ENCODE results near the gene DDHD1.
"Not testable (repeated sequence)": the region's sequence is repeated elsewhere in the genome, so short reads cannot be mapped to it uniquely, and the experiment has no call there.

Gene DDHD1

DNA sequence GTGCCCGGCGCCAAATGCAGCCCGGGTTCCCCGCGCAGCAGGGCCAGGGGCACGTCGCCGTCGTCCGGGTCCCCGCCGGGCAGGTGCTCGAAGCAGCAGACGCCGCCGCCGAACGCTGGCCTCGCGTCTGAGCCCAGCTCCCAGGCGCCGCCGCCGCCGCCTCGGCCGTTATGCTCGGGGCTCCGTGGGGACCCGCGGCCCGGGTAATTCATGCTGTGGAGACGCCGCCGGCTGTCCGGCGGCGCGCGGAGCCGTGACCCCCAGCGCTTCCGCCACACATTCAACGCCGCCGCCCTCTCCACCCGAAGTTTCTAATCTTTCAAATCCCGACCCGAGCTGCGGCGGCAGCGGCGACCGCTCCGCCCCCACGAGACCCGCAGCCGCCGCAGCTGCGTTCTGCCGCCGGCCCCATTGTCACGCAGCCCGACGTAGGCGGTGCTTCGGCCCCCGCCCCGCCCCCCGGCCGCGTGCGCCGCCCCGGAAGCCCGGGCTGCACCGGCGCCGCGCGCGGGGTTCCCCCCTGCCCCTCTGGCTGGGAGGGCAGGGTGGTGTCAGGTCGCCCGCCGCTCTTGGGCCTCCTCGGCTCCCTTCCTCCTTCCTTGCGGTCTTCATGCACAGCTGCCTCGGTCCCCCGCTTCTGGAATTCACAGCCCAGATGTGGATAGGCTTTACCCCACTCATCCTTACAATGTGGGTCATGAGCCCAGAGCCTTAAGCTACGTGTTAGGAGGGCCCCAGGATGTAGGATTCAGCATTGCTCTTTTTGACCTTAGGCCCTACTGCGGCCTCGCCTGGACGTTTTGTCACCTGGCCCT, at the start of gene DDHD1:
Gene DDHD1 (minus strand): TSS at position 437 of the 815 bp plus-strand sequence. CDS start 225 bp downstream, at position 212.
- WGBS (ENCODE audit: insufficient coverage, insufficient read length), result no CpG with 5 or more reads among the region's 93 CpGs
- no peak for DNase-seq (ENCODE audit: low read depth, low spot score)
- no peaks in the 10 kb centered on the region for H3K9me3 ChIP-seq (ENCODE audit: control insufficient read depth, insufficient read depth, low read length)
- H3K27me3 ChIP-seq (ENCODE audit: control insufficient read depth, insufficient read depth, low read length), result no peaks in the 10 kb centered on the region; the same call in 1 of the 2 replicates
- H3K4me3 ChIP-seq (ENCODE audit: low read length), result peak within 1 kb of the TSS; percentile 78
- no peak within 1 kb of the TSS for H3K27ac ChIP-seq (ENCODE audit: low read length)
- H3K36me3 ChIP-seq (ENCODE audit: control insufficient read depth, insufficient read depth, low read length), result no peaks in the 10 kb centered on the region
- H3K4me1 ChIP-seq (ENCODE audit: control insufficient read depth, insufficient read depth, low read length), result no peaks in the 10 kb centered on the region

DNA sequence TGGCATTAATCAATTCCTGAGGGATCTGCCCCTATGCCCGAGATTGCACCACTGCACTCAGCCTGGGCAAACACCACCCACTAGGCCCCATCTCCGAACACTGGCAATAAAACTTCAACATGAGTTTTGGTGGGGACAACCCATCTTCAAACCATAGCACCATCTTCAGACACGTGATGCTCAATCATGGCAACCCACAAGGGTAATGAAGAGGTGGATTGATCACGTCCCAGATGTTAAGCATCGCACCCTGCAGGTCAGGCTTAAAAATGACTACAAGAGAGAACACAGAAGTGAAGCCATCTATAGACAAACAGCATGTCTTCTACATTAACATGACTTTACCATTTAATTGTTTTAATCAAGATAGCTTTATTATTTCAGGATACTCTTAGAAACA, 42.8 kb upstream of the DDHD1 start:
- Histone ChIP-seq H3K27me3 (ENCODE audit: control insufficient read depth, insufficient read depth, low read length) (no peaks in the 10 kb centered on the region), H3K27ac (ENCODE audit: low read length) (no peak overlapping the region), H3K9me3 (ENCODE audit: control insufficient read depth, insufficient read depth, low read length) (no peaks in the 10 kb centered on the region), H3K4me1 (ENCODE audit: control insufficient read depth, insufficient read depth, low read length) (no peaks in the 10 kb centered on the region), H3K36me3 (ENCODE audit: control insufficient read depth, insufficient read depth, low read length) (no peaks in the 10 kb centered on the region), H3K4me3 (ENCODE audit: low read length) (no peak overlapping the region)
- DNase-seq (ENCODE audit: low read depth, low spot score), result no peak
- WGBS (ENCODE audit: insufficient coverage, insufficient read length), result no CpG with 5 or more reads among the region's 5 CpGs

DNA sequence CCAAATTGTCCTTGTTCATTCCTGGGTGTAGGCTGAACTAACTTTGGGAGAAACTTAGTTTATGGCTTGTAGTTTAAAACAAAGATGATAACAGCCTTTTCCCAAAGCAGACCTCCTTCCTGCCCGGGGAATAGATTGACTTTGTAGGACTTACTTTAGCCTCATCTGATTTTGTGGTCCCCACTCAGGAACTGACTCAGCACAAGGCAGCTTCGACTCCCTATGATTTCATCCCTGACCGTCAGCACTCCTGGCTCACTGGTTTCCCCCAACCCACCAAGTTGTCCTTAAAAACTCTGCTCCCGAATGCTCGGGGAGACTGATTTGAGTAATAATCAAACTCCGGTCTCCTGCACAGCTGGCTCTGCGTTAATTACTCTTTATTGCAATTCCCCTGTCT, 40.1 kb upstream of the DDHD1 start:
- Histone ChIP-seq H3K27ac (ENCODE audit: low read length) (no peak overlapping the region), H3K36me3 (ENCODE audit: control insufficient read depth, insufficient read depth, low read length) (no peaks in the 10 kb centered on the region), H3K27me3 (ENCODE audit: control insufficient read depth, insufficient read depth, low read length) (no peaks in the 10 kb centered on the region), H3K4me3 (ENCODE audit: low read length) (no peak overlapping the region), H3K4me1 (ENCODE audit: control insufficient read depth, insufficient read depth, low read length) (no peaks in the 10 kb centered on the region), H3K9me3 (ENCODE audit: control insufficient read depth, insufficient read depth, low read length) (no peaks in the 10 kb centered on the region)
- WGBS (ENCODE audit: insufficient coverage, insufficient read length), result no CpG with 5 or more reads among the region's 7 CpGs
- DNase-seq (ENCODE audit: low read depth, low spot score), result no peak

DNA sequence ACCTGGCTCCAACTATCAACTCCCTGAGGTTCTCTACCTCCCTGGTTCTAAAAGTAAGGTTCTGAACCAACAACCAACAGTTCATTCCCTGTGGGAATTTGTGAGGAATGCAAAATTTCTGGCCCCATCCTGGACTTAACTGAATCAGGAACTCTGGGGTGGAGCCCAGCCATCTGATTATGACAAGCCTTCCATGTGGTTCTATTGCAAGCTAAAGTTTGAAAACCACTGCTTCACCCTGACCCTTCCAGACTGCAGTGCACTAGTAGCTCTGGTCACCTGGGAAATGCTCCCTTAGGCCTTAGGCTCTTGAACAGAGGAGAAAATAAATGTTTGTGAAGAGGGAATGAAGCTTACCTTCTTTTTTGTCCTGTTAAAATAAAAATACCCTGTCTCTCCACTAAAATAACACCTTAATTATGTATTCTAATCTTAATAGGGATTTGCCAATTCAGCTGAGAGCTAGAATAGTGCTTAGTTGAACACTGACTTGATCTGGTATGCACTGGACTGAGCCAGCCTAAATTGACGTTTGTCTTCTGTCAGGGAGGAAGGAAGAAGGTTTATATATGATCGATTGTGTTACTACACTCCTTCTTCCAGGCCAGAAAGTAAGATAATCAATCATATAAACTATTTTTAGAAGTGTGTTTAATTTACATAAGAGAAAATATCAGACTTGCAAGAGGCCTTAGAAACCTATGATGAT, 39.1 kb upstream of the DDHD1 start:
- H3K9me3 ChIP-seq (ENCODE audit: control insufficient read depth, insufficient read depth, low read length), result no peaks in the 10 kb centered on the region
- no peak for DNase-seq (ENCODE audit: low read depth, low spot score)
- H3K27me3 ChIP-seq (ENCODE audit: control insufficient read depth, insufficient read depth, low read length), result no peaks in the 10 kb centered on the region
- H3K4me1 ChIP-seq (ENCODE audit: control insufficient read depth, insufficient read depth, low read length), result no peaks in the 10 kb centered on the region
- WGBS (ENCODE audit: insufficient coverage, insufficient read length), result no CpG with 5 or more reads among the region's 2 CpGs
- no peak overlapping the region for H3K27ac ChIP-seq (ENCODE audit: low read length)
- no peaks in the 10 kb centered on the region for H3K36me3 ChIP-seq (ENCODE audit: control insufficient read depth, insufficient read depth, low read length)
- no peak overlapping the region for H3K4me3 ChIP-seq (ENCODE audit: low read length)

DNA sequence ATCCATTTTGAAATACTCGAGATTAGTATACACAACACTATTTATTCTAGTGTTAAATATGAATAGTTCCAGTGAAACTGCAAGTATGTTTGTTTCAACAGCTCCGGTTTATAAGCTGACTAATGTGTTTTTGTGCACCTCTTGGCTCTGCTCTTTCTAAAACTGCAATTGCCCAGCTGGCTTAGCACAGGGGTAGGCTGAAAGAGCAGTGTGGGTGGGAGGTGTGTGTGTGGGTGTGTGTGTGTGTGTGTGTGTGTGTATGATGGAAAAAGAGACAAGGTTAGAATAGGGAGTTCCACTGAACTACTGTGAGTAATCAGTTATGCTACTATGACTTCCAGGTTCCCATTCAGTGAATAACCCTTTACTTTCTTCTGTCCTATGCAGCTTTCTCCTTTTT, 37.8 kb upstream of the DDHD1 start:
- Histone ChIP-seq H3K36me3 (ENCODE audit: control insufficient read depth, insufficient read depth, low read length) (no peaks in the 10 kb centered on the region), H3K27me3 (ENCODE audit: control insufficient read depth, insufficient read depth, low read length) (no peaks in the 10 kb centered on the region), H3K9me3 (ENCODE audit: control insufficient read depth, insufficient read depth, low read length) (no peaks in the 10 kb centered on the region), H3K4me3 (ENCODE audit: low read length) (no peak overlapping the region), H3K27ac (ENCODE audit: low read length) (no peak overlapping the region), H3K4me1 (ENCODE audit: control insufficient read depth, insufficient read depth, low read length) (no peaks in the 10 kb centered on the region)
- DNase-seq (ENCODE audit: low read depth, low spot score), result no peak
- no CpG with 5 or more reads among the region's 2 CpGs for WGBS (ENCODE audit: insufficient coverage, insufficient read length)

DNA sequence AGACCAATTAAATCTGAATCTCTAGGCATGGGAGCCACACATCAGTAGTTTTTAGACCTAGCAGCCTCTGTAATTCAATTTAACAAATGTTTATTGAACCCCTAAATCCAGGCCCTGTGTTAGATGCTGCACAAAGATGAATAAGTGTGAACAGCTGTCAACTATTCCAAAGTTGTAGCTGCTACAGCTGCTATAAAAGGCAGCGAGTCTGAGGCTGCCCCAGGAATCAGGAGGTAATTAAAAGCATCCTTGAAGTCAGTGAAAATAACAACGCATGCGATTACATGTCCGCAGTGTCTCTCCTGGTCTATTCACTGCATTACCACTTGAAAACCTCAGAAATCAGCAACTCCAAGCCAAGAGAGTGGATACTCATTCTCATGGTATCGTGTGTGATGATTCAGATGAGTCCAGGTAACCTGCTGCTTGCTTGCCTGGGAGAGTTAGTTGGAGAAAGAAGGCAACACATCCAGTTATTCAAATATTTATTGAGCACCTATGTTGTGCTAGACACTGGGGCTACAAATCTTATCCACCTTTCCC, 34.9 kb upstream of the DDHD1 start:
- Histone ChIP-seq H3K27ac (ENCODE audit: low read length) (no peak overlapping the region), H3K9me3 (ENCODE audit: control insufficient read depth, insufficient read depth, low read length) (no peaks in the 10 kb centered on the region), H3K36me3 (ENCODE audit: control insufficient read depth, insufficient read depth, low read length) (no peaks in the 10 kb centered on the region), H3K4me1 (ENCODE audit: control insufficient read depth, insufficient read depth, low read length) (no peaks in the 10 kb centered on the region), H3K4me3 (ENCODE audit: low read length) (no peak overlapping the region), H3K27me3 (ENCODE audit: control insufficient read depth, insufficient read depth, low read length) (no peaks in the 10 kb centered on the region)
- no CpG with 5 or more reads among the region's 5 CpGs for WGBS (ENCODE audit: insufficient coverage, insufficient read length)
- DNase-seq (ENCODE audit: low read depth, low spot score), result no peak

DNA sequence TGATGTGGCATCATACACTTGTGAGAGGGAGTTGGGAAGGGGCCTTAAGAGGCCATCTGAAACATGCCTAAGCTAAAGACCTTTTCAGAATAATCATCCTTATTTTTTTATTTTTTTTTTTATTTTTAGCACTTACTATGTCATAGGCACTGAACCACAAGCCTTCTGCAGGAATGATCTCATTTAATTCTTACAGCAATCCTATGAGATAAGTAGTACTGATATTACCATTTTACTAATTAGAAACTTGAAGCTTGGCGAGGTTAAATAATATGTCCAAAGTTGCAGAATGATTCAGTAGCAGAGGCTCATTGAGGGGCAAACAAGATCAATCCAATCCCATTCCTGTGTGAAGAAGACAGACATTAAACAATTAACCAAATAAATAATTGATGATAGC, 33.4 kb upstream of the DDHD1 start:
- Histone ChIP-seq H3K27ac (ENCODE audit: low read length) (no peak overlapping the region), H3K27me3 (ENCODE audit: control insufficient read depth, insufficient read depth, low read length) (no peaks in the 10 kb centered on the region), H3K4me3 (ENCODE audit: low read length) (no peak overlapping the region), H3K9me3 (ENCODE audit: control insufficient read depth, insufficient read depth, low read length) (no peaks in the 10 kb centered on the region), H3K4me1 (ENCODE audit: control insufficient read depth, insufficient read depth, low read length) (no peaks in the 10 kb centered on the region), H3K36me3 (ENCODE audit: control insufficient read depth, insufficient read depth, low read length) (no peaks in the 10 kb centered on the region)
- no peak for DNase-seq (ENCODE audit: low read depth, low spot score)
- no CpG with 5 or more reads among the region's 1 CpG for whole genome bisulfite sequencing (ENCODE audit: insufficient coverage, insufficient read length)

DNA sequence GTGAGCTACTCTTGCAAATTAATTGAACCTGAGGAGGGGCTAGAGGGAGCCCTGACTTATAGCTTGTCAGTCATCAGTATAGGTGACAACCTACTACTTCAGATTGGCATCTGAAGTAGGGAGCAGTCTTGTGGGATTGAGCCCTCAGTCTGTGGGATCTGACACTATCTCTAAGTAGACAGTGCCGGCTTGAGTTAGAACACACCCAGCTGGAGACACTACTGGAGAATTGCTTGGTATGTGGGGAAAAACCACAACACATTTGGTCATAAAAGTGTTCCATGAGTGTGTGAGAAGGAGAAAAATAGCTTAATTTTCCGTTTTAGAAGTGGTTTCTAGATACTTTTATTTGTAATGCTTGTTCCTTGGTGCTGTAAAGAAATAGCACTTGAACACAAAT, 30.5 kb upstream of the DDHD1 start:
- no peaks in the 10 kb centered on the region for H3K4me1 ChIP-seq (ENCODE audit: control insufficient read depth, insufficient read depth, low read length)
- H3K9me3 ChIP-seq (ENCODE audit: control insufficient read depth, insufficient read depth, low read length), result no peaks in the 10 kb centered on the region
- H3K4me3 ChIP-seq (ENCODE audit: low read length), result no peak overlapping the region
- H3K27me3 ChIP-seq (ENCODE audit: control insufficient read depth, insufficient read depth, low read length), result no peaks in the 10 kb centered on the region
- no peak for DNase-seq (ENCODE audit: low read depth, low spot score)
- no peaks in the 10 kb centered on the region for H3K36me3 ChIP-seq (ENCODE audit: control insufficient read depth, insufficient read depth, low read length)
- H3K27ac ChIP-seq (ENCODE audit: low read length), result no peak overlapping the region
- WGBS (ENCODE audit: insufficient coverage, insufficient read length), result no CpG with 5 or more reads among the region's 2 CpGs

DNA sequence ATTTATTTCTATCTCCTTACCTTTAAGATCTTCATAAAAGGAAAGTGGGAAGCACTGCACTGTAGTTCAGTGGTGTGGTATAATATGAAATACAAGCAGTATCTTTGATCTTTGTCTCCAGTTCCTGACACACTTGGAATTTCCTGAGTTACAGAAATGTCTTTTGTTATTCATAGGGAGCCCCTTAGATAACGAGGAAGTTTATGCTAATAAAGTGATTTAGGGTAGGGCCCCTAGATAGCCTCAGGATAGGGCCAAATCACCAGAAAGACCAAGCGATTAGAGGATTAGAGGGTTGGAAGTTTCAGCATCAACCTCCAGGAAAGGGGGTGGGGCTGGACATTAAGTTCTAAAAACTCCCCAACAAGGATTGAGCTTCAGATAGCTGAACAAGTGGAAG, 29.9 kb upstream of the DDHD1 start:
- Histone ChIP-seq H3K4me1 (ENCODE audit: control insufficient read depth, insufficient read depth, low read length) (no peaks in the 10 kb centered on the region), H3K9me3 (ENCODE audit: control insufficient read depth, insufficient read depth, low read length) (no peaks in the 10 kb centered on the region), H3K27me3 (ENCODE audit: control insufficient read depth, insufficient read depth, low read length) (no peaks in the 10 kb centered on the region), H3K27ac (ENCODE audit: low read length) (no peak overlapping the region), H3K36me3 (ENCODE audit: control insufficient read depth, insufficient read depth, low read length) (no peaks in the 10 kb centered on the region), H3K4me3 (ENCODE audit: low read length) (no peak overlapping the region)
- no peak for DNase-seq (ENCODE audit: low read depth, low spot score)
- WGBS (ENCODE audit: insufficient coverage, insufficient read length), result no CpG with 5 or more reads among the region's 2 CpGs

DNA sequence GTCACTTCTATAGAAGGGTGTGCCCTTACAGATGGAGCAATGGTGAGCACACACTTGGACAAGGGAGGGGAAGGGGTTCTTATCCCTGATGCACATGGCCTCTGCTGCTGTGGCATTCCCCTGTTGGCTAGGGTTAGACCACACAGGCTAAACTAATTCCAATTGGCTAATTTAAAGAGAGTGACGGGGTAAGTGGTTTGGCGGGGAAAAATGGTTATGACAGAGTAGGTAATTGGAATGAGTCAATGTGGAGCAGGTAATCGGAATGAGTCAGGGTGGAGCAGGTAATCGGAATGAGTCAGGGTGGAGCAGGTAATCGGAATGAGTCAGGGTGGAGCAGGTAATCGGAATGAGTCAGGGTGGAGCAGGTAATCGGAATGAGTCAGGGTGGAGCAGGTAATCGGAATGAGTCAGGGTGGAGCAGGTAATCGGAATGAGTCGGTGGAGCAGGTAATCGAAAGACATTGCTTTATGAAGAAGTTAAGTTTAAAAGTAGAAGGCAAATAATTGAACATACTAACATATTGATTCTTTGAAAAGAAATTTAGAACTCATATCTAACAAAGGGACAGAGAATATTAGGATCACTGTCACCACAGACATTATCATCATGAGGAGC, 28.4 kb upstream of the DDHD1 start:
- H3K27me3 ChIP-seq (ENCODE audit: control insufficient read depth, insufficient read depth, low read length); DNase-seq (ENCODE audit: low read depth, low spot score); H3K27ac ChIP-seq (ENCODE audit: low read length); H3K4me3 ChIP-seq (ENCODE audit: low read length); H3K9me3 ChIP-seq (ENCODE audit: control insufficient read depth, insufficient read depth, low read length); H3K36me3 ChIP-seq (ENCODE audit: control insufficient read depth, insufficient read depth, low read length); H3K4me1 ChIP-seq (ENCODE audit: control insufficient read depth, insufficient read depth, low read length): not testable (repeated sequence)
- WGBS (ENCODE audit: insufficient coverage, insufficient read length), result no CpG with 5 or more reads among the region's 11 CpGs

Data from iPS DF 6.9 (cell line).